GM18517 (cell line): ENCODE measurements around the gene GABBR2.

Source experiments
- ATAC-seq: cut with Tn5 transposase; IDR thresholded peaks from one replicate; pipeline ENCODE4 v1.9.1; 2021; ENCODE audit warnings: mild to moderate bottlenecking, moderate library complexity; ENCODE audit not compliant: unreplicated experiment

GABBR2 gene

DNA sequence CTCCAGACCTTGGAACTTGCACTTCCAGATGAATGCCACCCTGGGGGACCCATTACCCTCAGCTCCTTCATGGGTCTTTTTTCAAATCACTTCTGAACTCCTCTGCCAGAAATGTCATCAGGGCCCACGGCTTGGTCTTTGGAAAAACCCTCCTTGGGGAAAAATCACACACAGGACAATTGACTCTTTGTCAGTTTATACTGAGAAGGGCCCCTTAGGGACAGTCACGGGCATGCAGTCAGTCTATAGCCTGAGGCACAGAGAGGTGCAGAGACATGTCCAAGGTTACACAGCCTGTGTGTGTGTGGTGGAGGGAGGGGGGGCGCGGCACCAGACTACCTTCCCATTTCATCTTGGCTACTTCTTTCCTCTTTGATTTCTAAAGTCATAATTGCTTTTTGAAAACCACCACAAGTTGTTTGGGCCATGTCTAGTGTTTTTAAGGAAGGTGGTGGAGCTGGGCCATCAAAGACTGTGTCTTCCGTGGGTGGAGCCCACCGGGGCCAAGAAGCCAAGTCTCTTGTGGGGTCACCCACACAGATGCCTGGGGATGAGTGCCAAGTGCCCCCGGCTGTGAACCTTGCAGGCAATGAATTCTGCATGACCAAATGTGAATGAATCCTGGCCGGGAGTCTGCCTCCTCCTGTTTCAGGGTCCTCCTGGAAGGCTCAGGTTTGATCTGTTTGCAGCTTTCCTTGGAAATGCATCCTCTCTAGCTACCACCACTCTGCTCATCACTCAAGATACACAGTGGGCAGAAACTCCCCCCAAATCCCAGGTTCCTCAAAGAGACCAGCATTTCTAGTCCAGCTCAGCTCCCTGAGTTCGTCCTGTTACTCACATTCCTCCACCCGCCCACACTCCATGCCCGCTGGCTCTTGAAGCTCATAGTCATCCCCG is 253.2 kb downstream of the GABBR2 start:
- ATAC-seq: no peak

DNA sequence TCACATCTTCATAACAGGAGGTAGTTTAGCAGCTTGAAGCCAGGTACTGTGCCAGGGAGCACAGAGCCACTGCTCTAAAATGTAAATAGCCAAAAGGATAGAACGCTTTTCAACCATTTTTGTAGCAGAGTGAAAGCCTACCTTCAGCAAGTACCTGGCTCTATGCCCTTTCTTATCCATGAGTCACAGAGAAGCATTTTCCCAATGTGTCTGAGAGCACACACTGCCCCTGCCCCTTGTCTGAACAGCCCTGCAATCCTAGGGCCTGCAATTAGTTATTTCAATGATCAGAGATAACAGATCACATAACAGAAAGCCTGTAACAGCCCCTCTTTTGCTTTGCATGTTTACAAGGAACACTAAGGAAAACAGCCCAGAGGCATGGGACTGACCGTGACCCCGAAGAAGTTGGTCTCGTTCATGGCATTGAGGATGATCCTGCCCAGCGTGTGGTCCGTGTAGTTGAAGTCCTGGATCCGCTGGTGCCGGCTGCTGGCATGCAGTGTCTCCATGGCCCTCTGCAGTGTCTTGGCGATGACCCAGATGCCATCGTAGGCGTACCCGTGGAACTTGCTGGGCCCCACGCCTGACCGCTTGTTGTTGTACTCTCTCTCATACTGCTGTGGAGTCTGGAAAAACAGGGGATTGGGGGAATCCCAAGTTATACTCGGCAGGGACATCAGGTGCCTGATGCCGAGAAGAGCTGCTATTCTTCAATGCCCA is 255.0 kb downstream of the GABBR2 start:
- ATAC-seq: no peak

DNA sequence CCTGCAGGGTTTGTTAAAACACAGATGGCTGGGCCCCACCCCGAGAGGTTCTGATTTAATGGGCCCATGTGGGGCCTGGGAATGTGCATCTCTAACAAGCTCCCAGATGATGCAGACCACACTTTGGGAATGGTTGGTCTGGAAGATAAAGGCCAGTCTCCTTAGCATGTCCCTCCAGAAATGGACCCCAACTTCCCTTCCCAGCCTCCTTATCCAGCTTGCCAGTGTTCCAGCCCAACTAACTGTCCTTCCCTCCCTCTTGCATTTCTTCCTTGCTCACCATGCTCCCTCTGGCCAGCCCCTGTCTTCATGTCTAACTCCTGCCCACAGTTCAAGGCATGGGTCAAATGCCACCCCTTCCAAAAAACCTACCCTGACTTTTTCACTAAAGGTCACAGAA is 257.2 kb downstream of the GABBR2 start:
- ATAC-seq: no peak

DNA sequence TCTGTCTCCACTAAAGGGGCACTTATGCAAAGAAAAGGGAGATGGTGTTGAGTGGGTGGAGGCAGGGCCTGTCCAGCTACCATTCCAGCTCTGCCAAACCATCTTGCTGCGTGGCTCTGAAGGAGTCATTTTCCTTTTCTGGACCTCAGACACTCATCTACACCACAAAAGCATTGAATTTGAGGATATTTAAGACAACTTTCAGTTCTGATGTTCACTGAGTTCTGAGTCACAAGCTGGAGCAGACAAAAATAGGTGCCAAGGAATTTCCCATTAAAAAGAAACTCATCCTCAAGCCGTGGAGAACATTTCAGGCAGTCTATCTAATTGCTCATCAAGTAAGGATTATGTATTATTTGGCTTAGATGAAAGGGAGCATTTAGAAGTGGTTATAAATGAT is 258.2 kb downstream of the GABBR2 start:
- no peak for ATAC-seq

DNA sequence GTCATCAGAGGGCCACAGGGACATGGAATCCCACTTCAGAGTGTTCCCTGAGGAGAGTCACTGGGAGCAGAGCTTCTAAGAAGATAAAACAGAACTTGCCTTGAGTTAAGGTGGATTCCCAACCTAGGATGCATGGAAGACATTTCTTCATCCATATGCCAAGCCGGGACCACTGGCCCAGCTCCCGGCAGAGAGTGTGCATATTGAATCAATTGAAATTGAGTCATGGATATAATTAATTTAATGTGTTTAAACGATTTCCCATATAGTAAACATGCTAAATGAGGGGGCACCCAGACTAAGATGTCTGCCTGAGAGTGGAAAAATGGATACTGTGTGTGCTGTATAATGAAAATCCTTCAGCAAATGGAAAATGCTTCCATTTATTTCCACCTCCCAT is 258.9 kb downstream of the GABBR2 start:
- no peak for ATAC-seq

DNA sequence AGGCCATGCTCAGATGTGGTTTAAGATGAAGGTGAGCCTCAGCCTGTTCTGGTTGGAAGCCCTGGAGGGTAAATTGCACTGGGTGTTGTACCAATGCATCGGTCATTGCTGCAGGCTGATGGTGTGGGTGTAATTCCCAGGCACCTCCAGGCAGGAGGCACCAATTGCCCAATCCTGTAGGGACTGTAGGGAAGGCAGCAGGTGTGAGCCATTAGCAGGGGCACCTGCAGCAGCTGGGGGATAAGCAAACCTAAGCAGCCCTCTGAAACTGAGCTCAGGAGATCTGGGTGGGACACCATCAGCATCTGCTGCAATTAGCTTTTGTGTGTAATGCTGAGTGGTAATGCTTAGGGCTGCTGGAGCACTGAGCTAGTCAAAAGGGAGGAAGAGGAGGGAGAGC is 263.2 kb downstream of the GABBR2 start:
- ATAC-seq: no peak

DNA sequence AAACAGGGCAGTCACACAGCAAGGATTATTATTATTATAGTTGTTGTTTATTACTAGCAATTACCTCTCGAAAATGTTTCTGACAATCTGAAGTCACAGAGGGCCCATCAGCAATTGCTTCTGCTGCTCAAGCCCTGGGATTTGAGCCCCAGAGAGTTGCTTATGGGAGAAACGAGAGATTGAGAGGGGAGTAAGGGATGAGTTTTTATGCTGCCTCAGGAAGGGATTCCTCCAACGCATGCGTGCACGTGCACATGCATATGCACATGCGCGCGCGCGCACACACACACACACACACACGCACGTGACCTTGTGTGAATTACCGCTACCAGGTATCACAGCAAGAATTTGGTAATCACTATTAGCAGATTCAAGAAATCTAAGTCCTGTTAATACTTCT is 264.1 kb downstream of the GABBR2 start:
- no peak for ATAC-seq

DNA sequence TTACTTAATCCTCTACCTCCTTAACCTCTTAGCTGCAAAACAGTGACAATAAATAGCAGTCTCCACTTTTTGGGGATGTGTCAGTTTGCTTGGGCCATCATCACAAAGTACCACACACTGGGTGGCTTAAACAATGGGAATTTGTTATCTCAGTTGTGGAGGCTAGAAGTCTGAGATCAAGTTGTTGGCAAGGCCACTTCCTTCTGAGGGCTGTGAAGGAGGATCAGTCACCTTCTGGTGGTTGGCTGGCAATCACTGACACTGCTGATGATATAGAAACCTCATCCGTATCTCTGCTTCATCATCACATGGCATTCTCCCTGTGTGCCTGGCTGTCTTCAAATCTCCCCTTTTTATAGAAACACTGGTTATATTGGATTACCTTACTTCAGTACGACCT is 266.2 kb downstream of the GABBR2 start:
- no peak for ATAC-seq

DNA sequence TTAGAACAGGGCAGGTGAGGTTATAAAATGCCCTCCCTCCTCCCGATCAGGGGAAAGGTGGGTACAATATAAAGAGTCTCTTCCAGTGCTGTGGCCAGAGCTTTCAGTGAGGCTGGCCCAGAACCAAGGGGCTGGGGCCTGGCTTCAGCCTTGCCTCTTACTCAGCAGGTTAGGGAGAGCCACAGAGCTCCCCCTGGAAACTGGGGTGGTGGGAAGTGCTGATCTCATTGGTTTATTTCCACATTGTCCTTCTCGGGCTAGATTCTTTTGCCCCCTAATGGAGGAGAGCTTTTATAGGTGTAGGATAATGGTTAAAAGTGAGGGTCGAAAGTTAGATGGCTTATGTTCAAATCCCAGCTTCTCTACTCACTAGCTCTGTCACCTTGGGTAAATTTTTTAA is 266.6 kb downstream of the GABBR2 start:
- no peak for ATAC-seq

DNA sequence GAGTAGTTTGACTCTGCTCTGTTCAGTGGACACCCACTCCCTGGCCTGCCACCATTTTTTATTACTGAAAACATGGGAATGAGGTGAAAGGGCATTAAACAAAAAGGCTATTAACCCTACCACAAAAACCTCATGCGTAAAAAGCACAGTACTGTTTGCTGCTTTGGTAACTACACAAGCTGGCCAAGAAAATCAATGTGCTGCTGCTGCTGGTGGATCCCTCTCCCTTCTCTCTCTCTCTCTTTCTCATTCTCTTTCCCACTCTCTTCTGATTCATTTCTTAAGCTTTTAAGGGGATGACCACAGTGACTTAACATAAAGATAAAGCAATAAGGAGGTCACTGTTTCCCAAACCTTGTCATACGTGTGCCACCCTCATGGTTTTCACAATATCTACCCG is 270.1 kb downstream of the GABBR2 start:
- ATAC-seq: no peak

DNA sequence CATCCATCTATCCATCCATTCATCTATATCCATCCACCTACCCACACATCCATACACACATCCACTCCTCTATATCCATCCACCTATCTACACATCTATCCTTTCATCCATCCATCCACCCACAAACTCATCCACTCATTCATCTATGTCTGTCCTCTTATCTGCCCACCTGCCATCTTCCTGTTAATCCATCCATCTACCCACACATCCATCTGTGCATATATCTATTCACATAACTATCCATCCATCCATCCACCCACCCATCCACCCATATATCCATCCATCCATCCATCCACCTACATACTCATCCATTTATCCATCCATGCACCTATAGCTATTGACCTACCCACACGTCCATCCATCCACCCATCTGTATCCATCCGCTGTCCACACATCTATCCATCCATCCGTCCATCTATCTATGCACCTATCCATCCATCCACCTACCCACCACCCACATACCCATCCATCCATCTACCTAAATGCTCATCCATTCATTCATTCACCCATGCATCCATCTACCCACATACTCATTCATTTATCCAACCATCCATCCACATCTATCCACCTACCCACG is 271.2 kb downstream of the GABBR2 start:
- no peak for ATAC-seq

DNA sequence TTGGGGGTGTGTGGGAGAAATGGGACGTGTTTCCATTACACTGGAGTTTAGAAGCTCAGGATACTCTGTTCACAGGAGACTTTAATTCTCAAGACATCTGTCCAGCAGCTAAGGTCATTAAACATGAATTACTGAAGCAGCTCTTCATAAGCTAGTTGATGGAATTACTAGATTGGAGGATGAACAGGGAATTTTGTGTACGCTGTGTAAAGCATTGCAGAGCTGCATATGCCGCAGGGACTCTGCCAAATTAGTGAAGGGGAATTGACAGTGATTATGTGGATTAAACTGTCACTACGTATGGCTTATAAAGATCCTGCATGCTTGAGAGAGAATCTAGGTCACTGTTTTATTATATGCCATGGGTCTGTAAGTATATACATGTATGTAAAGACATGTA is 275.8 kb downstream of the GABBR2 start:
- ATAC-seq: no peak

DNA sequence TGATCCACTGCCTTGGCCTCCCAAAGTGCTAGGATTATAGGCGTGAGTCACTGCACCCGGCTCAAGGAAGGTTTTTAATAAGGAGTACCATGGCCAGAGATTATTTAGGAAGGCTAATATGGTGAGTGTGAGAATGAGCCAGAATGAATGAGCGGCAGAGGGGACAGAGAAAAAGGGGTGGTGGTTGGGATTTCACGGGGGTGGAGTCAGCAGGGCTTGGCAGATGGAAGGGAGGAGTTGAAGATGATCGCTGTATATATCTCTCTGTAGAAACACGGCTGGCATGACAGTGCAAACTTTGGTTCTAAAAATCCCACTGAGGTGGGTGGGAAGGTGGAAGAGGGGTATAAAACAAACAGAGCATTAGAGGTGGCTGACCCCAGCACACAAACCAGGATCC is 276.6 kb downstream of the GABBR2 start:
- no peak for ATAC-seq

DNA sequence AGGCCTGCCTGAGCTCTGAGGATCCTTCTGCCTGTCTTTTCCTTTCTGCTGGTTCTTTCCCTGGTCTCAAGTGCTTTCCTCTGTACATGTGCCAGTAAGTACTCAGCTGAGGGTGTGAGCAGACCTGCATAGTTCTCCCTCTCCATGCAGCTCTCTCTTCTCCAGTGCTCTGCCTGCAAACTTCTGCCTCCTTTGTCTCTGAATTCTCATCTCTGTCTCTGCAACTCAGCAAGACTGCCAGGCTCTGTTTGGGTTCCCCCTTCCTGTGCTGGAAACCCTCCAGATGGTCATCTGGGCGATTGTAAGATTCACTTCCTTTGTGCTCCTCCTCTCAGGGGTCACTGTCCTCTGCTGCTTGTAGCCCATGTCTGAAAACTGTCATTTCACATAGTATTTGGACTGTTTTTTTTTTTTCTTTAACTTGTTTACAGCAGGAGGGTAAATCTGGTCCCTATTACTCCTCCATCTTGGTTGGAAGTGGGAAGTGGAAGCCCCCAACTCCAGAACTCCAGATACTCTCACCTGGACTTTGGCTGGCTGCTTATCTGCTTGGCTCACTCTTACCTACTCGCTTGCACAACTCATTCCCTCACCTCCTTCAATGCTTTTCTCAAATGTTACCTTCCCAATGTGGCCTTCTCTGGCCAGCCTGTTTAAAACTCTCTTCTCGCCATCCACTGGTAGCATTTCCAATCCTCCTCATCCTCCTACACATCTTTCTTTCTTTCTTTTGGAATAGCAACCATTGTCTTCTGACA is 278.0 kb downstream of the GABBR2 start:
- no peak for ATAC-seq

DNA sequence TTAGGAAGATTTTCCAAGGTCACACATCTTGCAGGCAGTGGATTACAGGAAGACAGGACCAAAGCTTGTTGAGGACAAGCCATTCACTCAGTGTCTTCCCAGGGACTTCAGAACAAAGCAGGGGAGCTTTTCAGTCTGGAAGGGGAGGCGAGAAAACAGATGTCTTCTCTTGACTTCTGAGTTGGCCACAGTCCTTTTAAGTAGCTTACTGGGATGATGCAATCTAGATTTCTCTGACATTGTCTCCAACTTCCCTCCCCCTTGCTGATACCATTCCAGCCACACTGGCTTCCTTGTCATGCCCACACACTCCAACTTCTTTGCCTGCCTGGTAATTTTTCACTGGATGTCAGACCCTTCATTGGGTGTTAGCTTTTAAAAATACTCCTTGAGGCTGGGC is 279.1 kb downstream of the GABBR2 start:
- no peak for ATAC-seq

DNA sequence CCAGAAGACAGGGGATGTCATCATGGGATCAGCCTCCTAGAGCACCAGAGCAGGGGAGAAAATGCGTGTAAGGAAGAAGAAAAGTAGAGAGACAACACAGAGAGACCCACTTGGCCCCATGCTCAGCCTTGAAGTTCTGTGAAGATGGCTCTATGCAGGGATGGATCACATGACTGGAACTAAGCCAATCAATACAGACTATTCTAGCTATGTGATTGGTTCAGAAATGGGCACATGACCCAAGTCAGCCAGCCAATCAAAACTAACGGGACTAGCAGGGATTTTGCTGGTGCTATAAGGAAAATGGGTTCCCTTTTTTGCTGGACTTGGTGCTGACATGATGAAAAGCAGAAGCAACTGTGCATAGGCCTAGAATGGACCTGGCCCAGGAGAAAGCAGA is 280.3 kb downstream of the GABBR2 start:
- no peak for ATAC-seq

DNA sequence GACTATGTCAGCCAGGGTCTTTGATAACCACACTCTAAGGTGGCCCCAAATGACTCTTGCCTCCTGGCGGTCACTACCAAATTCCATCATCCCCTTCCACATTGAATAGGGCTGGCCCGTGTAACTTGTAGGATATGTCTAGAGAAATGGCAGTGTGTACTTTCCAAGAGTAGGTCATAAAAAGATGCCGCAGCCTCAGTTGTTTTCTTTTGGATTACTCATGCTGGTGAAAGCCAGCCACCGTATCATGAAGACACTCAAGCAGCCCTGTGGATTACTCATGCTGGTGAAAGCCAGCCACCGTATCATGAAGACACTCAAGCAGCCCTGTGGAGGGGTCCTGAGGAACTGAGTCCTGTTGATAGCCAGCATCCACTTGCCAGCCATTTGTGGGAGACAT is 281.2 kb downstream of the GABBR2 start:
- no peak for ATAC-seq

DNA sequence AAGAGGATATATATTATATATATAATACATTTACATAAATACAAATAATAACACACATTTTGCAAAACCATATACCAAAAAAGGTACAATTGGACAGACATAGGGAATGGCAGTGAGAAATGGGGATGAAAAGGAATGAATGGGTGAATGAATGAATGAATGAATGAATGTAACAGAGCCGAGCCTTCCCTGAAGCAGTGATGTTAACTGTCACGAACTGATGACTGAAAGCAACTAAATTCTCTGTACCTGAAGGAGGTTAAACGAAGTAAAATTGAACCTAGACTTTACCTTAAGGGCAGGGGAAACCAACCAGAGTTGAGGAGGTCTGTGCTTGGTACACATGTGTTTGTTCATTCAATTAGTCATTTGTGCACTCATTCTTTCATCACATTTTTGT is 283.7 kb downstream of the GABBR2 start:
- ATAC-seq: no peak

DNA sequence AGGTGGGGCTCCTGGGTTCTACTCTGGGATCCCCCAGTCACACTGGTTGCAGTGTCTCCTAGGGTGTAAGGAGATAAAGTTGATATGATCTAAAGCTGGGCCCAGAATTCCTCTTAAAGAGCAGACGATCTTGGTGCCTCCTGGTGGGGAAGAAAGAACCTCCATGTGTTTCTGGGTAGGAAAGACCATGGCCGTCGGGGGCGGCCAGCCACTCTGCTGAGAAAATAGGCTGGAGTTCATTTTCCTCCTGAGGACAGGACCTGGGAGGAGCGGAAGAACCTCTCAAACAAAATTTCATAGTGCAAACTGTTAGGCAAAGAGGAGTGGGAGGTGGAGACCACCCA is 289.5 kb downstream of the GABBR2 start:
- no peak for ATAC-seq

DNA sequence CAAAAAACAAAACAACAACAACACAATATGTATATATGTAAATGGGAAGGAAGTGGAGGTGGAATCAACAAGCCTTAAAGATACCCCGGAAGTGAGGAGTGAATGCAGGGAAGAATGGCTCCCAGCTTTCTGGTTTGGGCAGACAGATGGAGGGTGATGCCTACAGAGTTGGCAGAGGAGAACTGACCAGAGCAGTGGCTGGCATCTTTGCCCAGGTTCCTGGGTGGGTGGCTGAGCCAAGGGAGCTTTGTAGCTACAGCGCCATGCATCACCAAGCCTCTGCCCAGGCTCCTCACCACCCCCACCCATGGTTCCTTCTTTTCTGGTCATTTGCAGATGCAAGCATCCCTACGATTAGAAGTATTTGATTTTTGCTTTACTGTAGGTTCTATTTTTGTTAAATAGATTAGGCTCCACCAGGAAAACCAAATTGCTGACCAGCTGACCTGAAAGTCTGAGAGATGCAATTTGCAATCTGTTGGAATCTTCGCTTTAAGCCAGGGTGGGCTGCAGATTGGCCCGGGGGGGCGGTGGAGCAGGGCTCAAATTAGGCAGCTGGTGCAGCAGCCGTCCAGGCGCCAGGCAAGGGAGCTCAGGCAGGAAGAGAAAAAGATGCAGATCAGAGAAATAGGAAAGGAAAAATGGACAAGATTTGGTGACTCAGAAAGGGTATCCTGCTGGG is 290.0 kb downstream of the GABBR2 start:
- ATAC-seq: no peak
